IMR-90 (cell line): ENCODE data around the gene MUCL3. TPM values are rescaled to one million over a fixed set of nuclear protein-coding genes. Genes with fewer than 3 reads are reported as not detected.

ENCODE experiments used
- ATAC-seq: fragments of 200-7000 bp; cut with Tn5 transposase; 2 replicates; pipeline ENCODE4 v1.9.1; 2020; ENCODE audit warnings: low read depth, mild to moderate bottlenecking, moderate library complexity
- BruUV-seq: library from RNA; stranded (reverse); fragments of 400-500 nt; replicated peaks from 2 replicates; lab custom pipeline; 2021; lab: Mats Ljungman, UMichigan
- CTCF ChIA-PET: fragments of 300-600 bp; formaldehyde crosslinking; extraction: SDS; loops from one replicate; lab custom pipeline; 2021; ENCODE audit warnings: antibody characterized with exemption; lab: Yijun Ruan, JAX
- POLR2A ChIA-PET: fragments of 300-600 bp; sonication (Branson Sonifier 250); formaldehyde crosslinking; loops from one replicate; lab custom pipeline; 2022; ENCODE audit warnings: antibody characterized with exemption; ENCODE audit not compliant: unreplicated experiment; lab: Charles Lee
- DNase-seq: peaks from one replicate; pipeline ENCODE4 v3.0.0; 2013
- H2AFZ ChIP-seq: replicated peaks from 2 replicates; pipeline ENCODE3; 2013; ENCODE audit warnings: low read length, mild to moderate bottlenecking; ENCODE audit not compliant: poor library complexity
- H2AK5ac ChIP-seq: 2 replicates; pipeline ENCODE4 v1.6.1; 2013; ENCODE audit warnings: low read depth, low read length, inconsistent platforms
- H2AK9ac ChIP-seq: replicated peaks from 2 replicates; pipeline ENCODE3; 2013; ENCODE audit warnings: mild to moderate bottlenecking, low read depth, low read length, moderate library complexity; ENCODE audit not compliant: poor library complexity
- H2BK120ac ChIP-seq: 2 replicates; pipeline ENCODE4 v1.6.1; 2013; ENCODE audit warnings: low read depth, low read length, inconsistent platforms
- H2BK15ac ChIP-seq: 3 replicates; pipeline ENCODE4 v1.6.1; 2013; ENCODE audit warnings: low read depth, low read length, inconsistent platforms
- H2BK20ac ChIP-seq: 2 replicates; pipeline ENCODE4 v1.6.1; 2013; ENCODE audit warnings: low read depth, mild to moderate bottlenecking, inconsistent platforms, low read length, moderate library complexity
- H2BK5ac ChIP-seq: 2 replicates; pipeline ENCODE4 v1.6.1; 2013; ENCODE audit warnings: mild to moderate bottlenecking, low read depth, low read length, inconsistent platforms; ENCODE audit not compliant: poor library complexity, severe bottlenecking
- H3K14ac ChIP-seq: replicated peaks from 2 replicates; pipeline ENCODE4 v1.6.1; 2013; ENCODE audit warnings: low read depth, low read length, inconsistent platforms
- H3K18ac ChIP-seq: 2 replicates; pipeline ENCODE4 v1.6.1; 2013; ENCODE audit warnings: low read depth, low read length, control low read depth
- H3K23ac ChIP-seq: 2 replicates; pipeline ENCODE4 v1.6.1; 2013; ENCODE audit warnings: low read depth, low read length, inconsistent platforms
- H3K27ac ChIP-seq: 2 replicates; pipeline ENCODE4 v1.5.1; 2013; ENCODE audit warnings: mild to moderate bottlenecking, control low read depth, low read length; ENCODE audit not compliant: insufficient read depth
- H3K27me3 ChIP-seq: 2 replicates; pipeline ENCODE4 v1.6.1; 2013; ENCODE audit warnings: low read length; ENCODE audit not compliant: control insufficient read depth, insufficient read depth
- H3K36me3 ChIP-seq: 2 replicates; pipeline ENCODE4 v1.6.1; 2013; ENCODE audit warnings: low read length, mixed read lengths; ENCODE audit not compliant: control insufficient read depth, insufficient read depth
- H3K4ac ChIP-seq: 2 replicates; pipeline ENCODE4 v1.6.1; 2013; ENCODE audit warnings: low read depth, low read length, inconsistent platforms
- H3K4me1 ChIP-seq: 2 replicates; pipeline ENCODE4 v1.6.1; 2013; ENCODE audit warnings: low read length, mixed read lengths; ENCODE audit not compliant: control insufficient read depth, insufficient read depth
- H3K4me2 ChIP-seq: 2 replicates; pipeline ENCODE4 v1.6.1; 2013; ENCODE audit warnings: low read depth, mild to moderate bottlenecking, control low read depth, low read length, moderate library complexity
- H3K4me3 ChIP-seq: 2 replicates; pipeline ENCODE4 v1.5.1; 2013; ENCODE audit warnings: low read depth, mild to moderate bottlenecking, control low read depth, low read length, moderate library complexity; ENCODE audit not compliant: insufficient read depth
- H3K56ac ChIP-seq: 2 replicates; pipeline ENCODE4 v1.6.1; 2013; ENCODE audit warnings: low read length, inconsistent platforms; ENCODE audit not compliant: insufficient read depth; ENCODE audit errors: extremely low read depth
- H3K79me1 ChIP-seq, 2 experiments: 2 replicates each; pipeline ENCODE4 v1.6.1; 2013; ENCODE audit warnings: low read length in 2 of 2, inconsistent platforms in 1 of 2, low read depth in 1 of 2
- H3K9ac ChIP-seq: 2 replicates; pipeline ENCODE4 v1.6.1; 2013; ENCODE audit warnings: low read depth, low read length, control low read depth
- H3K9me1 ChIP-seq: 2 replicates; pipeline ENCODE4 v1.6.1; 2013; ENCODE audit warnings: low read length, inconsistent platforms; ENCODE audit not compliant: insufficient read depth
- H3K9me3 ChIP-seq: 2 replicates; pipeline ENCODE4 v1.6.1; 2013; ENCODE audit warnings: low read length; ENCODE audit not compliant: control insufficient read depth, insufficient read depth
- H4K20me1 ChIP-seq: 2 replicates; pipeline ENCODE4 v1.6.1; 2013; ENCODE audit warnings: low read length, inconsistent platforms; ENCODE audit not compliant: insufficient read depth
- H4K5ac ChIP-seq: 2 replicates; pipeline ENCODE4 v1.6.1; 2013; ENCODE audit warnings: mild to moderate bottlenecking, low read depth, low read length, control low read depth
- H4K8ac ChIP-seq, 2 experiments: 2 replicates each; pipeline ENCODE4 v1.6.1; 2013; ENCODE audit warnings: low read depth in 2 of 2, low read length in 2 of 2, control low read depth in 1 of 2, inconsistent platforms in 1 of 2
- H4K91ac ChIP-seq: 2 replicates; pipeline ENCODE4 v1.6.1; 2013; ENCODE audit warnings: low read depth, low read length, inconsistent platforms; ENCODE audit not compliant: insufficient read depth
- BHLHE40 ChIP-seq: fragments of 150-350 bp; IDR thresholded peaks from 2 replicates; pipeline ENCODE4 v1.6.1; 2016; ENCODE audit warnings: mild to moderate bottlenecking, low read depth, low read length
- CEBPB ChIP-seq: IDR thresholded peaks from 2 replicates; pipeline ENCODE4 v1.6.1; 2012; ENCODE audit warnings: low read depth, low read length, improper control_type of control experiment
- MAFK ChIP-seq: IDR thresholded peaks from 2 replicates; pipeline ENCODE4 v1.6.1; 2012; ENCODE audit warnings: low read depth, low read length, improper control_type of control experiment
- MAZ ChIP-seq: IDR thresholded peaks from 2 replicates; pipeline ENCODE4 v1.6.1; 2012; ENCODE audit warnings: low read depth, mild to moderate bottlenecking, low read length, improper control_type of control experiment, moderate library complexity, borderline replicate concordance
- MXI1 ChIP-seq: IDR thresholded peaks from 2 replicates; pipeline ENCODE4 v1.6.1; 2012; ENCODE audit warnings: low read depth, mild to moderate bottlenecking, low read length, moderate library complexity, borderline replicate concordance
- NFE2L2 ChIP-seq: fragments of 150-350 bp; IDR thresholded peaks from 2 replicates; pipeline ENCODE4 v1.6.1; 2016; ENCODE audit warnings: low read depth, mild to moderate bottlenecking, low read length
- POLR2A ChIP-seq: IDR thresholded peaks from 2 replicates; pipeline ENCODE4 v1.6.1; 2012; ENCODE audit warnings: mild to moderate bottlenecking, low read depth, low read length
- RAD21 ChIP-seq: IDR thresholded peaks from 2 replicates; pipeline ENCODE4 v1.6.1; 2012; ENCODE audit warnings: low read length, improper control_type of control experiment
- RCOR1 ChIP-seq: IDR thresholded peaks from 2 replicates; pipeline ENCODE4 v1.6.1; 2012; ENCODE audit warnings: mild to moderate bottlenecking, low read length, improper control_type of control experiment; ENCODE audit not compliant: insufficient replicate concordance
- RFX5 ChIP-seq: IDR thresholded peaks from 2 replicates; pipeline ENCODE4 v1.8.0; 2012; ENCODE audit warnings: low read depth, mild to moderate bottlenecking, low read length, moderate library complexity
- SMC3 ChIP-seq: fragments of 150-350 bp; IDR thresholded peaks from 2 replicates; pipeline ENCODE4 v1.6.1; 2016; ENCODE audit warnings: low read depth, mild to moderate bottlenecking, antibody characterized with exemption, low read length, moderate library complexity
- WGBS, 2 experiments: methylation state at CpG; one replicate each; pipeline versions ENCODE4 v1.1.5 to v1.1.7; 2013; ENCODE audit warnings: missing lambda C conversion rate in 2 of 2; ENCODE audit not compliant: insufficient read length in 1 of 2; ENCODE audit errors: extremely low coverage in 2 of 2; 5-methylcytosine and 5-hydroxymethylcytosine counted together
- dilution Hi-C: fragments of 300-500 bp; cut with HindIII; formaldehyde crosslinking; loops from one replicate; pipeline ENCODE4 v1.14.3; 2018; ENCODE audit warnings: low sequenced_read_pairs; ENCODE audit not compliant: unreplicated experiment
- in situ Hi-C: fragments of 300-500 bp; cut with MboI; formaldehyde crosslinking; loops from 3 replicates; pipeline ENCODE4 v1.14.3; 2019; ENCODE audit warnings: low sequenced_read_pairs, inconsistent platforms, mixed read lengths
- intact Hi-C: fragments of 100-400 bp; cut with micrococcal nuclease; formaldehyde crosslinking; loops from 2 replicates; pipeline ENCODE4 v1.10.0; 2022
- polyA plus RNA-seq, 3 experiments: library from polyadenylated mRNA; depleted of rRNA; stranded (reverse); fragments of >200 nt; gene quantifications; 2 replicates each; pipeline ENCODE4 v1.2.3, GENCODE V29; 2012; ENCODE audit warnings: low replicate concordance in 1 of 3
- total RNA-seq: library from RNA; depleted of rRNA; stranded (reverse); fragments of >200 nt; gene quantifications from 2 replicates; pipeline ENCODE4 v1.2.3, GENCODE V29; 2012

MUCL3 gene
- total and polyA plus RNA-seq, 2 of the 4 experiments (the other 2 are of a cell fraction) = not detected

GRCh38 chr6:30894381-30894780, 46.4 kb upstream of the MUCL3 start:
- WGBS, 2 experiments = 96% methylated on average over 3 of the region's 12 CpGs; no CpG with 5 or more reads in 1 of the 2 experiments
- no peak overlapping the region for H3K4ac ChIP-seq
- in situ Hi-C loops = no loop called here

More at GRCh38 chr6:30894381-30894780, 46.4 kb upstream of the MUCL3 start:
- no peak overlapping the region for H2AK9ac ChIP-seq
- H3K23ac ChIP-seq = no peak overlapping the region
- no peak overlapping the region for H2BK5ac ChIP-seq
- no peak overlapping the region for H3K27ac ChIP-seq
- DNase-seq (no peak), ATAC-seq (no peak)
- no peaks in the 10 kb centered on the region for H3K9me3 ChIP-seq
- no peak overlapping the region for H4K91ac ChIP-seq
- no peak overlapping the region for H3K4me3 ChIP-seq
- no peaks in the 10 kb centered on the region; the same call in 1 of the 2 replicates for H4K20me1 ChIP-seq
- H3K27me3 ChIP-seq = no peaks in the 10 kb centered on the region
- no peak overlapping the region for H2AFZ ChIP-seq
- ChIA-PET POLR2A (no interaction called here), CTCF (no interaction called here)
- no peak overlapping the region for H2AK5ac ChIP-seq
- peaks cover 0 to 19% of the 10 kb centered on the region in 2 experiments for H3K79me1 ChIP-seq
- BruUV-seq = no TSS peak
- intact Hi-C loops = no loop called here
- no peak overlapping the region for H3K4me2 ChIP-seq
- no peak overlapping the region for H3K18ac ChIP-seq
- no peak overlapping the region for H2BK15ac ChIP-seq
- TF ChIP-seq MAFK = no peak
- TF ChIP-seq NFE2L2 = no peak
- no peak for TF ChIP-seq MAZ
- TF ChIP-seq POLR2A = no peak
- TF ChIP-seq RAD21 = no peak
- no peak for TF ChIP-seq RCOR1
- no peak for TF ChIP-seq SMC3
- TF ChIP-seq MXI1 = no peak
- TF ChIP-seq CEBPB = no peak
- no peak for TF ChIP-seq BHLHE40
- no peak for TF ChIP-seq RFX5
- no peak overlapping the region for H2BK120ac ChIP-seq
- dilution Hi-C loops = no loop called here
- no peak overlapping the region for H4K8ac ChIP-seq
- peaks cover 74% of the 10 kb centered on the region for H3K36me3 ChIP-seq
- no peak overlapping the region for H3K9ac ChIP-seq
- H3K4me1 ChIP-seq = no peaks in the 10 kb centered on the region
- no peak overlapping the region for H2BK20ac ChIP-seq
- H3K9me1 ChIP-seq = no peaks in the 10 kb centered on the region
- no peak overlapping the region for H3K56ac ChIP-seq
- H4K5ac ChIP-seq = no peak overlapping the region
- H3K14ac ChIP-seq = no peak overlapping the region
